Measurements from ENCODE around the gene THSD7A.

The THSD7A gene

GRCh38 chr7:11642276-11642675, 189.7 kb downstream of the THSD7A start:
- DNase-seq (ENCODE audit: low read depth in 2 of 2), result no peak

GRCh38 chr7:11638011-11638774, 193.8 kb downstream of the THSD7A start:
- DNase-seq (ENCODE audit: low read depth in 2 of 2), result no peak

GRCh38 chr7:11636274-11636673, 195.7 kb downstream of the THSD7A start:
- no peak for DNase-seq (ENCODE audit: low read depth in 2 of 2)

GRCh38 chr7:11633310-11633709, 198.7 kb downstream of the THSD7A start:
- no peak for DNase-seq (ENCODE audit: low read depth in 2 of 2)

- no peak for DNase-seq (ENCODE audit: low read depth in 2 of 2)
These were observed 201.6 kb downstream of the THSD7A start for GRCh38 chr7:11630355-11630754.

- no peak for DNase-seq (ENCODE audit: low read depth in 2 of 2)
These were observed 206.3 kb downstream of the THSD7A start for GRCh38 chr7:11625669-11626068.

- no peak for DNase-seq (ENCODE audit: low read depth in 2 of 2)
These were observed 208.8 kb downstream of the THSD7A start for GRCh38 chr7:11623093-11623678.

GRCh38 chr7:11620406-11621253, 211.4 kb downstream of the THSD7A start:
- DNase-seq (ENCODE audit: low read depth in 2 of 2), result no peak

- no peak for DNase-seq (ENCODE audit: low read depth in 2 of 2)
These were observed 215.5 kb downstream of the THSD7A start for GRCh38 chr7:11616466-11616865.

- DNase-seq (ENCODE audit: low read depth in 2 of 2), result no peak
These were observed 216.8 kb downstream of the THSD7A start for GRCh38 chr7:11615174-11615573.

- DNase-seq (ENCODE audit: low read depth in 2 of 2), result no peak
These were observed 218.6 kb downstream of the THSD7A start for GRCh38 chr7:11613292-11613930.

GRCh38 chr7:11612737-11613136, 219.3 kb downstream of the THSD7A start:
- no peak for DNase-seq (ENCODE audit: low read depth in 2 of 2)

- no peak for DNase-seq (ENCODE audit: low read depth in 2 of 2)
These were observed 222.8 kb downstream of the THSD7A start for GRCh38 chr7:11609096-11609670.

- DNase-seq (ENCODE audit: low read depth in 2 of 2), result no peak
These were observed 224.3 kb downstream of the THSD7A start for GRCh38 chr7:11607686-11608085.

- no peak for DNase-seq (ENCODE audit: low read depth in 2 of 2)
These were observed 226.2 kb downstream of the THSD7A start for GRCh38 chr7:11605749-11606148.

- no peak for DNase-seq (ENCODE audit: low read depth in 2 of 2)
These were observed 227.5 kb downstream of the THSD7A start for GRCh38 chr7:11604505-11604904.

GRCh38 chr7:11601761-11602160, 230.2 kb downstream of the THSD7A start:
- no peak for DNase-seq (ENCODE audit: low read depth in 2 of 2)

GRCh38 chr7:11593322-11593721, 238.7 kb downstream of the THSD7A start:
- no peak for DNase-seq (ENCODE audit: low read depth in 2 of 2)

- DNase-seq (ENCODE audit: low read depth in 2 of 2), result no peak
These were observed 239.3 kb downstream of the THSD7A start for GRCh38 chr7:11592699-11593098.

GRCh38 chr7:11591943-11592342, 240.1 kb downstream of the THSD7A start:
- no peak for DNase-seq (ENCODE audit: low read depth in 2 of 2)

GRCh38 chr7:11591055-11591633, 240.9 kb downstream of the THSD7A start:
- DNase-seq (ENCODE audit: low read depth in 2 of 2), result no peak

All from stimulated activated CD8-positive, alpha-beta memory T cell treated with anti-CD3 and anti-CD28 coated beads, Interleukin-2, amount 100 ng/mL, for 1 hour (primary cell).